Mesenchymal stem cell (in vitro differentiated cells and primary cell): ENCODE data around the gene CCDC3.
A peak's percentile ranks its signal among the peaks of the same experiment; 100 is the strongest.

Experiments used
- DNase-seq: peaks from one replicate; pipeline ENCODE4 v3.0.0-alpha.2; 2013
- H2AFZ ChIP-seq: one replicate; pipeline ENCODE4 v1.6.1; 2013; ENCODE audit warnings: low read depth, mild to moderate bottlenecking, control low read depth, inconsistent platforms, low read length, moderate library complexity
- H2AK5ac ChIP-seq: 2 replicates; pipeline ENCODE4 v1.6.1; 2013; ENCODE audit warnings: low read length, moderate library complexity, mild to moderate bottlenecking, inconsistent platforms; ENCODE audit not compliant: severe bottlenecking
- H2BK120ac ChIP-seq: one replicate; pipeline ENCODE4 v1.6.1; 2013; ENCODE audit warnings: low read depth, mild to moderate bottlenecking, inconsistent platforms, low read length, moderate library complexity
- H2BK12ac ChIP-seq, 2 experiments: one replicate each; pipeline ENCODE4 v1.6.1; 2013; ENCODE audit warnings: inconsistent platforms in 2 of 2, low read length in 2 of 2, mild to moderate bottlenecking in 2 of 2, moderate library complexity in 2 of 2, control low read depth in 1 of 2
- H2BK15ac ChIP-seq: one replicate; pipeline ENCODE4 v1.6.1; 2013; ENCODE audit warnings: mild to moderate bottlenecking, low read depth, inconsistent platforms; ENCODE audit not compliant: poor library complexity, severe bottlenecking
- H2BK5ac ChIP-seq: 2 replicates; pipeline ENCODE4 v1.6.1; 2013; ENCODE audit warnings: low read depth, mild to moderate bottlenecking, low read length, control low read depth, inconsistent platforms; ENCODE audit not compliant: poor library complexity, severe bottlenecking
- H3K14ac ChIP-seq, 2 experiments: one replicate each; pipeline ENCODE4 v1.6.1; 2013; ENCODE audit warnings: inconsistent platforms in 2 of 2, low read length in 2 of 2, control low read depth in 1 of 2, mild to moderate bottlenecking in 1 of 2, moderate library complexity in 1 of 2
- H3K18ac ChIP-seq, 2 experiments: one replicate each; pipeline ENCODE4 v1.6.1; 2013; ENCODE audit warnings: inconsistent platforms in 2 of 2, low read length in 2 of 2, control low read depth in 1 of 2, low read depth in 1 of 2, mild to moderate bottlenecking in 1 of 2
- H3K23ac ChIP-seq, 2 experiments: one replicate each; pipeline ENCODE4 v1.6.1; 2013; ENCODE audit warnings: inconsistent platforms in 2 of 2, low read length in 2 of 2, mild to moderate bottlenecking in 2 of 2, moderate library complexity in 2 of 2, control low read depth in 1 of 2
- H3K27ac ChIP-seq: 2 replicates; pipeline ENCODE4 v1.5.1; 2013; ENCODE audit warnings: mild to moderate bottlenecking, moderate library complexity, low read length, control low read depth, inconsistent platforms; ENCODE audit not compliant: poor library complexity, severe bottlenecking
- H3K27me3 ChIP-seq, 2 experiments: 2 replicates each; pipeline versions ENCODE4 v1.6.1 to v1.7.0; 2013; ENCODE audit warnings: low read length in 2 of 2, mild to moderate bottlenecking in 2 of 2, moderate library complexity in 2 of 2, control low read depth in 1 of 2, inconsistent platforms in 1 of 2; ENCODE audit not compliant: control insufficient read depth in 1 of 2, insufficient read depth in 1 of 2
- H3K36me3 ChIP-seq, 2 experiments: 2 replicates each; pipeline versions ENCODE4 v1.6.1 to v1.7.0; 2013; ENCODE audit warnings: low read length in 2 of 2, control low read depth in 1 of 2, inconsistent platforms in 1 of 2, low read depth in 1 of 2, mild to moderate bottlenecking in 1 of 2; ENCODE audit not compliant: insufficient read depth in 2 of 2, control insufficient read depth in 1 of 2
- H3K4ac ChIP-seq, 2 experiments: one replicate each; pipeline ENCODE4 v1.6.1; 2013; ENCODE audit warnings: inconsistent platforms in 2 of 2, low read length in 2 of 2, mild to moderate bottlenecking in 2 of 2, moderate library complexity in 2 of 2, control low read depth in 1 of 2, low read depth in 1 of 2
- H3K4me1 ChIP-seq: 2 replicates; pipeline ENCODE4 v1.6.1; 2013; ENCODE audit warnings: low read depth, low read length, control low read depth; ENCODE audit not compliant: control insufficient read depth, insufficient read depth
- H3K4me2 ChIP-seq: 2 replicates; pipeline ENCODE4 v1.6.1; 2013; ENCODE audit warnings: low read length, mild to moderate bottlenecking, inconsistent platforms; ENCODE audit not compliant: poor library complexity, severe bottlenecking
- H3K4me3 ChIP-seq, 2 experiments: 2 replicates each; pipeline versions ENCODE4 v1.5.1 to v1.7.0; 2013; ENCODE audit warnings: low read length in 2 of 2, mild to moderate bottlenecking in 2 of 2, control low read depth in 1 of 2, low read depth in 1 of 2; ENCODE audit not compliant: insufficient read depth in 1 of 2
- H3K79me1 ChIP-seq: replicated peaks from 2 replicates; pipeline ENCODE4 v1.6.1; 2013; ENCODE audit warnings: mild to moderate bottlenecking, control low read depth, low read length, inconsistent platforms; ENCODE audit not compliant: poor library complexity, severe bottlenecking
- H3K9ac ChIP-seq: 2 replicates; pipeline ENCODE4 v1.7.0; 2013; ENCODE audit warnings: mild to moderate bottlenecking, low read length, moderate library complexity
- H3K9me3 ChIP-seq: 2 replicates; pipeline ENCODE4 v1.7.0; 2013; ENCODE audit warnings: mild to moderate bottlenecking, low read length; ENCODE audit not compliant: control insufficient read depth
- H4K8ac ChIP-seq: one replicate; pipeline ENCODE4 v1.6.1; 2013; ENCODE audit warnings: inconsistent platforms, mild to moderate bottlenecking, low read length, moderate library complexity
- H4K91ac ChIP-seq: one replicate; pipeline ENCODE4 v1.6.1; 2013; ENCODE audit warnings: mild to moderate bottlenecking, low read length, inconsistent platforms
- WGBS: methylation state at CpG from one replicate; pipeline ENCODE4 v1.1.7; 2013; ENCODE audit warnings: mixed read lengths; 5-methylcytosine and 5-hydroxymethylcytosine counted together

Gene CCDC3

GRCh38 chr10:12974078-12974477 is 27.4 kb downstream of the CCDC3 start:
- no peak overlapping the region for H3K23ac ChIP-seq
- H4K8ac ChIP-seq = no peak overlapping the region
- no peak overlapping the region for H2BK120ac ChIP-seq
- no peaks in the 10 kb centered on the region for H3K4me1 ChIP-seq
- peak overlapping the region in 1 of 2 experiments; percentile 8 for H3K4ac ChIP-seq
- H2AK5ac ChIP-seq = no peak overlapping the region
- peaks cover 14 to 35% of the 10 kb centered on the region in 2 experiments for H3K27me3 ChIP-seq
- no peak overlapping the region for H3K4me3 ChIP-seq
- no peak for DNase-seq
- no peak overlapping the region for H3K14ac ChIP-seq
- peaks cover 2% of the 10 kb centered on the region for H3K9me3 ChIP-seq
- no peak overlapping the region for H3K27ac ChIP-seq
- no peak overlapping the region for H2BK5ac ChIP-seq
- H3K36me3 ChIP-seq = no peaks in the 10 kb centered on the region
- 87% methylated on average over 9 of the region's 9 CpGs for WGBS
- H3K9ac ChIP-seq = no peak overlapping the region
- H2AFZ ChIP-seq = no peak overlapping the region
- H4K91ac ChIP-seq = no peak overlapping the region
- no peaks in the 10 kb centered on the region for H3K79me1 ChIP-seq
- H2BK15ac ChIP-seq = no peak overlapping the region
- no peak overlapping the region for H3K4me2 ChIP-seq
- H3K18ac ChIP-seq = no peak overlapping the region
- peak overlapping the region in 1 of 2 experiments; percentile 94 for H2BK12ac ChIP-seq

- Histone ChIP-seq H2BK12ac (peak overlapping the region; percentile 7 to 52), H3K79me1 (no peaks in the 10 kb centered on the region), H3K18ac (peak overlapping the region; percentile 27 to 63), H3K4ac (no peak overlapping the region), H2AFZ (no peak overlapping the region), H4K91ac (peak overlapping the region; percentile 62), H3K4me1 (no peaks in the 10 kb centered on the region), H3K9me3 (peaks cover 10% of the 10 kb centered on the region), H3K27ac (no peak overlapping the region), H4K8ac (peak overlapping the region; percentile 19), H3K27me3 (peaks cover 8 to 27% of the 10 kb centered on the region in 2 experiments), H2BK5ac (no peak overlapping the region), H3K4me2 (no peak overlapping the region), H3K36me3 (no peaks in the 10 kb centered on the region), H2BK15ac (no peak overlapping the region), H3K9ac (no peak overlapping the region), H3K4me3 (no peak overlapping the region), H2BK120ac (no peak overlapping the region), H3K14ac (peak overlapping the region in 1 of 2 experiments; percentile 89), H2AK5ac (no peak overlapping the region), H3K23ac (no peak overlapping the region)
- 66% methylated on average over 8 of the region's 8 CpGs for WGBS
- no peak for DNase-seq
Measured at GRCh38 chr10:12973149-12973718, 28.3 kb downstream of the CCDC3 start.

GRCh38 chr10:12972146-12972545 is 29.4 kb downstream of the CCDC3 start:
- H3K4me3 ChIP-seq = no peak overlapping the region

GRCh38 chr10:12971001-12971788 is 30.3 kb downstream of the CCDC3 start:
- H3K4me2 ChIP-seq = no peak overlapping the region
- peak overlapping the region; percentile 24 to 66 for H3K4ac ChIP-seq
- H4K8ac ChIP-seq = peak overlapping the region; percentile 90
- H3K23ac ChIP-seq = no peak overlapping the region
- H3K9me3 ChIP-seq = peaks cover 30% of the 10 kb centered on the region
- H3K4me1 ChIP-seq = no peaks in the 10 kb centered on the region
- H2AFZ ChIP-seq = no peak overlapping the region
- WGBS = 81% methylated on average over 14 of the region's 14 CpGs
- H2BK15ac ChIP-seq = peak overlapping the region; percentile 83
- peak; percentile 67 for DNase-seq
- H3K14ac ChIP-seq = no peak overlapping the region
- no peak overlapping the region for H3K27ac ChIP-seq
- no peaks in the 10 kb centered on the region for H3K36me3 ChIP-seq
- no peak overlapping the region for H2BK5ac ChIP-seq
- peak overlapping the region; percentile 73 for H4K91ac ChIP-seq
- no peak overlapping the region for H3K4me3 ChIP-seq
- no peak overlapping the region for H3K9ac ChIP-seq
- H2BK120ac ChIP-seq = no peak overlapping the region
- H2BK12ac ChIP-seq = peak overlapping the region; percentile 89 to 93
- H3K18ac ChIP-seq = peak overlapping the region; percentile 55 to 89
- peaks cover 8 to 32% of the 10 kb centered on the region in 2 experiments for H3K27me3 ChIP-seq
- H2AK5ac ChIP-seq = no peak overlapping the region
- no peaks in the 10 kb centered on the region for H3K79me1 ChIP-seq

More at GRCh38 chr10:12972146-12972545, 29.4 kb downstream of the CCDC3 start:
- H3K23ac ChIP-seq = no peak overlapping the region
- H2AFZ ChIP-seq = no peak overlapping the region
- peaks cover 8 to 24% of the 10 kb centered on the region in 2 experiments for H3K27me3 ChIP-seq
- peaks cover 21% of the 10 kb centered on the region for H3K9me3 ChIP-seq
- H3K4me2 ChIP-seq = no peak overlapping the region
- peak overlapping the region; percentile 59 for H4K91ac ChIP-seq
- no peak overlapping the region for H2AK5ac ChIP-seq
- H4K8ac ChIP-seq = no peak overlapping the region
- no peaks in the 10 kb centered on the region for H3K4me1 ChIP-seq
- no peaks in the 10 kb centered on the region for H3K79me1 ChIP-seq
- H3K9ac ChIP-seq = no peak overlapping the region
- H3K27ac ChIP-seq = no peak overlapping the region
- no peak overlapping the region for H3K14ac ChIP-seq
- DNase-seq = no peak
- no peak overlapping the region for H2BK15ac ChIP-seq
- peak overlapping the region in 1 of 2 experiments; percentile 92 for H2BK12ac ChIP-seq
- peak overlapping the region in 1 of 2 experiments; percentile 68 for H3K18ac ChIP-seq
- H3K4ac ChIP-seq = peak overlapping the region in 1 of 2 experiments; percentile 31
- H2BK5ac ChIP-seq = no peak overlapping the region
- H2BK120ac ChIP-seq = peak overlapping the region; percentile 8
- no peaks in the 10 kb centered on the region for H3K36me3 ChIP-seq
- 92% methylated on average over 2 of the region's 2 CpGs for WGBS
